ENCODE results near the gene FKBP7. TPM values are rescaled to one million over a fixed set of nuclear protein-coding genes. Genes with fewer than 3 reads are reported as not detected.

FKBP7 gene
- total RNA-seq, 1 donor from 2014 or later: 24.6 TPM

- Histone ChIP-seq H3K4me3 (ENCODE audit: low read depth, low read length) (peak within 1 kb of the TSS; percentile 94), H3K36me3 (ENCODE audit: control insufficient read depth, insufficient read depth, low read length) (no peaks in the 10 kb centered on the region), H3K27me3 (ENCODE audit: control insufficient read depth, insufficient read depth, low read length) (no peaks in the 10 kb centered on the region)
- peak; percentile 82 for DNase-seq (ENCODE audit: low read depth)
- TF ChIP-seq, protein P1, sequence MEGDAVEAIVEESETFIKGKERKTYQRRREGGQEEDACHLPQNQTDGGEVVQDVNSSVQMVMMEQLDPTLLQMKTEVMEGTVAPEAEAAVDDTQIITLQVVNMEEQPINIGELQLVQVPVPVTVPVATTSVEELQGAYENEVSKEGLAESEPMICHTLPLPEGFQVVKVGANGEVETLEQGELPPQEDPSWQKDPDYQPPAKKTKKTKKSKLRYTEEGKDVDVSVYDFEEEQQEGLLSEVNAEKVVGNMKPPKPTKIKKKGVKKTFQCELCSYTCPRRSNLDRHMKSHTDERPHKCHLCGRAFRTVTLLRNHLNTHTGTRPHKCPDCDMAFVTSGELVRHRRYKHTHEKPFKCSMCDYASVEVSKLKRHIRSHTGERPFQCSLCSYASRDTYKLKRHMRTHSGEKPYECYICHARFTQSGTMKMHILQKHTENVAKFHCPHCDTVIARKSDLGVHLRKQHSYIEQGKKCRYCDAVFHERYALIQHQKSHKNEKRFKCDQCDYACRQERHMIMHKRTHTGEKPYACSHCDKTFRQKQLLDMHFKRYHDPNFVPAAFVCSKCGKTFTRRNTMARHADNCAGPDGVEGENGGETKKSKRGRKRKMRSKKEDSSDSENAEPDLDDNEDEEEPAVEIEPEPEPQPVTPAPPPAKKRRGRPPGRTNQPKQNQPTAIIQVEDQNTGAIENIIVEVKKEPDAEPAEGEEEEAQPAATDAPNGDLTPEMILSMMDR (IDR thresholded peaks at IDR 0.05; ENCODE audit: insufficient read depth, low read length, poor library complexity, severe bottlenecking): no peak
Observed at GRCh38 chr2:178450774-178451525, 27.4 kb downstream of the FKBP7 start, which contains the start of the genes PJVK and PRKRA. PJVK (plus strand) TSS chr2:178451378; CDS start chr2:178453410, 2,032 bp downstream. PRKRA (minus strand) TSS chr2:178451175; CDS start chr2:178451030, 145 bp downstream.

GRCh38 chr2:178450524-178450773, 28.0 kb downstream of the FKBP7 start:
- DNase-seq (ENCODE audit: low read depth): peak; percentile 21
- Histone ChIP-seq H3K4me3 (ENCODE audit: low read depth, low read length) (peak overlapping the region; percentile 94), H3K27me3 (ENCODE audit: control insufficient read depth, insufficient read depth, low read length) (no peaks in the 10 kb centered on the region), H3K36me3 (ENCODE audit: control insufficient read depth, insufficient read depth, low read length) (no peaks in the 10 kb centered on the region)
- TF ChIP-seq, protein P1 (IDR thresholded peaks at IDR 0.05; ENCODE audit: insufficient read depth, low read length, poor library complexity, severe bottlenecking): no peak

DNA sequence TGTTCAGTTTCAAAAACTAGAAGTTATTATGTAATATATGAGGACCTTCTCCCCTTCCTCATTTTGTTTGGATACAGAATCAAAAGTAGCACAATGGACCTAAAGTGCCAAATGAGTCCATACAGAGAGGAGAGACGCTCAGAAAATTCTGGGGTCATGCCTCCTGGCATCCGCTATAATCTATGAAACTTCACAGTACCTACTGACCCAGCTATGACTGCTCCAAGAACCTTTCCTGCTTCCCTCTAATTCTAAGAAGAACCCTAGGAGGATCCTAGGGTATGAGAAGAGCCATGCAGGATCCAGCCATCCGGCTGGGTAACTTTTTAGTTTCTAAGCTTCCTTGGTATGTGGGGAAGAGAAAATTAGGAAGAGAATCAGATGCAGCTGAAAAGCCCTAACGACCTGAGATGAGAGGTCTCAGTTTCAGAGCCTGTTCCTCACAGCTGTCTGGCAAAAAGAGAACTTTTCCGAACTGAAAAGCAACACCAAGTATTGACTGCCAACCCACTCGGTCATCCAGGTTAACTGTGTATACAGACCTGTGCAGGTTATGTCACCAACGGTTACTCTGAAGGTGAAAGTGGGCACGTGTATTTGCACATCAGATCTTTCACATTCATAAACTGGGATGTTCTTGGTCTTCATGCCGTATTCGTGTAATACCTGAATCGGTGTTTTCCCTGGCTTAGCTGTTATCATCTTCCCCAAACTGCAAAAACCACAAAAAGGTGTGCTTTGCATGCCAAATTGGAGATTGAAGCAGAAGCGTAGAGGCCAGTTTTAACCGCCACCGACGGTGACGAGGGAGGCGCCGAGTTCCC, 28.5 kb downstream of the FKBP7 start:
- Histone ChIP-seq H3K27me3 (ENCODE audit: control insufficient read depth, insufficient read depth, low read length) (no peaks in the 10 kb centered on the region), H3K36me3 (ENCODE audit: control insufficient read depth, insufficient read depth, low read length) (no peaks in the 10 kb centered on the region), H3K4me3 (ENCODE audit: low read depth, low read length) (peak overlapping the region; percentile 94)
- TF ChIP-seq, protein P1 (IDR thresholded peaks at IDR 0.05; ENCODE audit: insufficient read depth, low read length, poor library complexity, severe bottlenecking): no peak
- no peak for DNase-seq (ENCODE audit: low read depth)

DNA sequence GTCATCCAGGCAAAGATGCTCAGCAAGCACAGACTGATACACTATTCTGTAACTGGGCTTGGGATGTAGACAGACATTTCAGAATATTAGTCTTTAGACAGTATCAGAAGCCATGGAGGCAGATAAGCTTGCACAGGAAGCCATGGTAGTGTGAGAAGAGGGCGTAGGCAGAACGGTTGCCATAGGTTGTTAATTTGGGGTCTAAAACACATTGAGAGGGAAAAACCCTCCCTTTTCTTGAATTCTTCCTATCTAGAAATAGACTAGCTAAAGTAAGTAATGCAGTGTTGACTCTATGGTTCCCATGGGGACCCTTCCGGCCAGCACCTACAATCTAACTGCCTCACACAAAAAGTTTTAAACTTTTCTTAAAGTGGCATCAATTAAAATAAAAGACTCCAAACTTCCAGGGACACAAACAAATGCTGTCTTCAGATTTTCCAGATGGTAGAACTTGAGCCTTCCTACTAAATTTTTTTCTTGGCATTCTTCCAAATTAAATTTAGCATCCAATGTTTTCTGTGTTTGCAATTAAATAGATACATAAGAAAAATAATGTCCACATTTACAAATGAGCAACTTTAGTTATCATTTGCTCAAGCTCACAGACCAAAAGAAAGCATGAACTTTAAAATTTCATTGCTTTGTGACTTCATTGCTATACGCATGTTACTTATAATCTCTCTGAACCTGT, 29.3 kb downstream of the FKBP7 start:
- Histone ChIP-seq H3K36me3 (ENCODE audit: control insufficient read depth, insufficient read depth, low read length) (no peaks in the 10 kb centered on the region), H3K27me3 (ENCODE audit: control insufficient read depth, insufficient read depth, low read length) (no peaks in the 10 kb centered on the region), H3K4me3 (ENCODE audit: low read depth, low read length) (no peak overlapping the region)
- no peak for DNase-seq (ENCODE audit: low read depth)
- TF ChIP-seq, protein P1 (IDR thresholded peaks at IDR 0.05; ENCODE audit: insufficient read depth, low read length, poor library complexity, severe bottlenecking): no peak

DNA sequence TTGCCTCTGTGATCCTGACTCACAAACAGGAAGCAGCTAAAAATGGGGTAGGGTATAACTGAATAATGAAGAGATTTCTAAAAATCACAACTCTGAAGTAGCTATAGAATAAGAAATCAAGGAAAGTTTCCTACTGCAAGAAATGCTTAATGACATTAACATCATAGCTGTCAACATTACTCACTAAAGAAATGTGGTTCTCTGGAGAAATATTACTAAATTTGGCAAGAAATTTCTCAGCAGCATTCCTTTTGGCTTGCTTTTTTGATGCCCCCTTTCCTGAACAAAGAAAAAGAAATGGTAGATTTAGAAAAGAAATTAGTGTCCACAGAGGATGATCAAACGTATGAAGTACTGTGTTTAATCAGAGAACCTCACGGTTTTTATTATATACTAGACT, 37.0 kb downstream of the FKBP7 start:
- TF ChIP-seq, protein P1 (IDR thresholded peaks at IDR 0.05; ENCODE audit: insufficient read depth, low read length, poor library complexity, severe bottlenecking): no peak
- H3K4me3 ChIP-seq (ENCODE audit: low read depth, low read length): no peak overlapping the region
- H3K27me3 ChIP-seq (ENCODE audit: control insufficient read depth, insufficient read depth, low read length): no peaks in the 10 kb centered on the region
- no peak for DNase-seq (ENCODE audit: low read depth)
- no peaks in the 10 kb centered on the region for H3K36me3 ChIP-seq (ENCODE audit: control insufficient read depth, insufficient read depth, low read length)

Measured in kidney epithelial cell (primary cell).